ENCODE results near the gene CDX1. TPM values are rescaled to one million over a fixed set of nuclear protein-coding genes. Genes with fewer than 3 reads are reported as not detected.

The CDX1 gene
- total RNA-seq, 4 donors from 2014 or later: 1.5 TPM; not detected in 3

DNA sequence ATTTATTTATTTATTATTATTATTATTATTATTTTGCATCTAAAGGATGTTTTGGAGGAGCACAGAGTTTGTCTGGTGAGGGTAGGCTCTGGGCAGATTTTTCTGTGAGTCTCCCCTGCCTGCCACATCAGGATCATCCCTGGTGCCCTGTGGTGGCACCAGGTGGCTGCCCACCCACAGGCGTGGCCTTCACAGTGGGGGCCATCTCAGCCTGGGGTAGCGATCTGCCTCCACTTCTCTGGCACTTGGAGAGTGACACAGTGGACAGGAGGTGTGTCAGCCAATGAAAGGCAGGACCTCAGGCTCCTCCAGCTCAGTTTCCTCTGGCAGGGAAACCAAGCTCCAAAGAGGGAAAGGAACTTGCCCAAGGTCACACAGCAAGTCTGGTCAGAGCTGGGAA is 53.3 kb downstream of the CDX1 start:
- intact Hi-C loops (cut with DNase I; ENCODE audit: low total_unique reads) (loop anchor here (1.0 to 2.0 kb wide), 2 partner anchors 20 to 195 kb away; no protein-coding TSS in a partner anchor), in situ Hi-C loops (cut with MboI; ENCODE audit: low sequenced_read_pairs in 4 of 4) (loop anchor here in 3 of 4 donors (5.0 to 25.0 kb wide), 2 partner anchors 58 to 183 kb away; no protein-coding TSS in a partner anchor)
- TF ChIP-seq, protein P1, sequence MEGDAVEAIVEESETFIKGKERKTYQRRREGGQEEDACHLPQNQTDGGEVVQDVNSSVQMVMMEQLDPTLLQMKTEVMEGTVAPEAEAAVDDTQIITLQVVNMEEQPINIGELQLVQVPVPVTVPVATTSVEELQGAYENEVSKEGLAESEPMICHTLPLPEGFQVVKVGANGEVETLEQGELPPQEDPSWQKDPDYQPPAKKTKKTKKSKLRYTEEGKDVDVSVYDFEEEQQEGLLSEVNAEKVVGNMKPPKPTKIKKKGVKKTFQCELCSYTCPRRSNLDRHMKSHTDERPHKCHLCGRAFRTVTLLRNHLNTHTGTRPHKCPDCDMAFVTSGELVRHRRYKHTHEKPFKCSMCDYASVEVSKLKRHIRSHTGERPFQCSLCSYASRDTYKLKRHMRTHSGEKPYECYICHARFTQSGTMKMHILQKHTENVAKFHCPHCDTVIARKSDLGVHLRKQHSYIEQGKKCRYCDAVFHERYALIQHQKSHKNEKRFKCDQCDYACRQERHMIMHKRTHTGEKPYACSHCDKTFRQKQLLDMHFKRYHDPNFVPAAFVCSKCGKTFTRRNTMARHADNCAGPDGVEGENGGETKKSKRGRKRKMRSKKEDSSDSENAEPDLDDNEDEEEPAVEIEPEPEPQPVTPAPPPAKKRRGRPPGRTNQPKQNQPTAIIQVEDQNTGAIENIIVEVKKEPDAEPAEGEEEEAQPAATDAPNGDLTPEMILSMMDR (IDR thresholded peaks at IDR 0.05 in 4 of 5, conservative IDR thresholded peaks at IDR 0.05 in 1 of 5): no peak
- TF ChIP-seq POLR2A (IDR thresholded peaks at IDR 0.05): no peak
- ATAC-seq: no peak
- Histone ChIP-seq H3K36me3 (no peaks in the 10 kb centered on the region), H3K27ac (peak overlapping the region in 3 of 4 donors; percentile 13 to 59 (median 30)), H3K27me3 (no peaks in the 10 kb centered on the region), H3K9me3 (no peaks in the 10 kb centered on the region), H3K4me3 (no peak overlapping the region), H3K4me1 (peaks cover 0 to 7% of the 10 kb centered on the region in 2 donors)
- no peak for DNase-seq

DNA sequence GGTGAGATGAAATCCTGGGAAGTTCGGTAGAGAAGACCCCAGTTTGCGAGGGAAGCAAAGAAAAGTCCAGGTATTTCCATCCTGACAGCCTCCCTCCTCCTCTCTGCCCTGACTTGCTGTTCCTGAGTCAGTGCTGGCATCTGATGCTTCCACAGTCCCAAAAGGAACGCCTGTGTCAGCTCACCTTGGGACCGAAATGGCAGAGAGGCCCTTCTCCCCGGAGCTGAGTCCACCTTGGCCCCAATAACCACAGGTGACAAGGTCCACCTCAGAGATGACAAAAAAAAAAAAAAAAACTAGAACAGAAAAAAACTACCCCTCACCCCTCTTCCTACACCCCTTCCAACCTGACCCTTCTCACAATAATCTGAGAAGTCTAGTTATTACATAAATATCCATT is 54.9 kb downstream of the CDX1 start:
- H3K4me3 ChIP-seq: no peak overlapping the region
- no peak for TF ChIP-seq POLR2A (IDR thresholded peaks at IDR 0.05)
- TF ChIP-seq, protein P1 (IDR thresholded peaks at IDR 0.05 in 4 of 5, conservative IDR thresholded peaks at IDR 0.05 in 1 of 5): no peak
- DNase-seq (no peak), ATAC-seq (no peak)
- peaks cover 0 to 7% of the 10 kb centered on the region in 2 donors for H3K4me1 ChIP-seq
- H3K9me3 ChIP-seq: no peaks in the 10 kb centered on the region
- H3K27ac ChIP-seq: no peak overlapping the region
- no peaks in the 10 kb centered on the region for H3K27me3 ChIP-seq
- intact Hi-C loops (cut with DNase I; ENCODE audit: low total_unique reads): no loop called here
- no peaks in the 10 kb centered on the region for H3K36me3 ChIP-seq
- in situ Hi-C loops (cut with MboI; ENCODE audit: low sequenced_read_pairs in 4 of 4): loop anchor here in 2 of 4 donors (5.0 to 25.0 kb wide), 2 partner anchors 59 to 184 kb away; no protein-coding TSS in a partner anchor

DNA sequence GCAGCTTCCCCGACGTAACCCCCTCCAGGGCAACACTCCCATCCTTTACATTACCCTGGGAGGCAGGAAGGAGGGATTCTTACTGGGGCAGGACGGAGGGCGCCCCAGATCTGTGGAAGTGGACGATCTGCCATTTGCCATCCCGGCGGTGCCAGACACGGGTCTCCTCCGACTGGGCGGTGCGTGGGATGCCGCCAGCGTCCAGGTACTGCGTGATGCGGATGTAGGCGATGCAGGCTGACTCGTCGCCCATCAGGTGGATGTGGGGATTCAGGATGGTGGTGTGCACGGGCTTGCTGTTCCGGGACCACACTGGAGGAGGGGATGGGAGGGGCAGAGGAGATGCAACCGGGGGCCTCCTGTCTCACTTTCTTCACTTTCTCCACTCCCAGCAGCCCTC is 56.3 kb downstream of the CDX1 start:
- DNase-seq (no peak), ATAC-seq (no peak)
- Histone ChIP-seq H3K27me3 (no peaks in the 10 kb centered on the region), H3K36me3 (peaks cover 0 to 6% of the 10 kb centered on the region in 2 donors), H3K4me1 (peaks cover 0 to 4% of the 10 kb centered on the region in 2 donors), H3K4me3 (no peak overlapping the region), H3K27ac (no peak overlapping the region), H3K9me3 (no peaks in the 10 kb centered on the region)
- in situ Hi-C loops (cut with MboI; ENCODE audit: low sequenced_read_pairs in 4 of 4) (loop anchor here in 2 of 4 donors (5.0 to 25.0 kb wide), 2 partner anchors 61 to 186 kb away; no protein-coding TSS in a partner anchor), intact Hi-C loops (cut with DNase I; ENCODE audit: low total_unique reads) (no loop called here)
- TF ChIP-seq, protein P1 (IDR thresholded peaks at IDR 0.05 in 4 of 5, conservative IDR thresholded peaks at IDR 0.05 in 1 of 5): no peak
- TF ChIP-seq POLR2A (IDR thresholded peaks at IDR 0.05): no peak

DNA sequence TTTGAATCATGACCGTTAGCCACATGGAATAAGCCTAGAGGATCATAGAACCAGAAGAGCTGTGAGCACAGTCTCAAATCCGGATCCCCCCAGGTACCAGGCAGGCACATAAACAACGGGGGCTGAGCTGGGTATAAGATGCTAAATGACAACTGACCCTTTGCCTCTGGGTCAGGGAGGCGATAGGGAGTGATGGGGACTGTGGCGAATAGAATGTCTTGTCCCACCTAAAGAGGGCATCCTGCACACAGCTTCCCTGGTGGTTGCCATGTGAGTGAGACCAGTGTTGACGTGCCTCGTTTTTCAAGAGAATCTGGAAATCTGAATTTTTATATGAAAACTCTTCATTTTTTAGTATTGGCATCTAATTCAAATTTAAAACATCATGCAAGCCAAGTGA is 56.9 kb downstream of the CDX1 start:
- Histone ChIP-seq H3K27me3 (no peaks in the 10 kb centered on the region), H3K4me1 (peaks cover 0 to 2% of the 10 kb centered on the region in 2 donors), H3K27ac (no peak overlapping the region), H3K9me3 (no peaks in the 10 kb centered on the region), H3K4me3 (no peak overlapping the region), H3K36me3 (peaks cover 0 to 8% of the 10 kb centered on the region in 2 donors)
- in situ Hi-C loops (cut with MboI; ENCODE audit: low sequenced_read_pairs in 4 of 4): loop anchor here in 2 of 4 donors (5.0 to 25.0 kb wide), 2 partner anchors 61 to 186 kb away; no protein-coding TSS in a partner anchor
- ATAC-seq (no peak), DNase-seq (no peak)
- TF ChIP-seq POLR2A (IDR thresholded peaks at IDR 0.05): no peak
- TF ChIP-seq, protein P1 (IDR thresholded peaks at IDR 0.05 in 4 of 5, conservative IDR thresholded peaks at IDR 0.05 in 1 of 5): no peak
- intact Hi-C loops (cut with DNase I; ENCODE audit: low total_unique reads): no loop called here
